ENCODE results near the gene PANX3. TPM values are rescaled to one million over a fixed set of nuclear protein-coding genes. Genes with fewer than 3 reads are reported as not detected.

PANX3 gene
- total and polyA plus RNA-seq, 8 donors: not detected

DNA sequence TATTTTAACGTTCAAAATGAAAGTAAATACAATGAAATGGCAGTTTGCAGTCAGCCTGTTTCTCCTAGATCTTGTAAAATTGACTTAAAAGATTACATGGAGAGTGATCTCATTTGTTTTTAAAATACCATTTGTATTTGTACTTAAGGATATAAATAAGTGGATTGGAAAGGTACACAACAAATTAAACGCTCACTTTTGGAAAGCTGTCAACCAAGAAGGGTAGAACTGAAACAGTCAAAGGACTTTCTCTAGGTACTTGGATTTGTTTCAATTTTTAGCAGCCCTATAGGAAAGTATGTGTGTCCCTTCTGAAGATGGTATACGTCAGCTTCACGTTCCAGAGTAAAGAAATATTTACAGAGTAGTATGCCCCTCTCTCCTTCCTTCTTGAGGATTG is 18.7 kb downstream of the PANX3 start:
- H3K4me3 ChIP-seq: no peak overlapping the region
- WGBS, 2 donors: 72 to 79% methylated on average over 4 of the region's 4 CpGs
- DNase-seq (no peak), FAIRE-seq (no peak), ATAC-seq (no peak)
- TF ChIP-seq, protein P1, sequence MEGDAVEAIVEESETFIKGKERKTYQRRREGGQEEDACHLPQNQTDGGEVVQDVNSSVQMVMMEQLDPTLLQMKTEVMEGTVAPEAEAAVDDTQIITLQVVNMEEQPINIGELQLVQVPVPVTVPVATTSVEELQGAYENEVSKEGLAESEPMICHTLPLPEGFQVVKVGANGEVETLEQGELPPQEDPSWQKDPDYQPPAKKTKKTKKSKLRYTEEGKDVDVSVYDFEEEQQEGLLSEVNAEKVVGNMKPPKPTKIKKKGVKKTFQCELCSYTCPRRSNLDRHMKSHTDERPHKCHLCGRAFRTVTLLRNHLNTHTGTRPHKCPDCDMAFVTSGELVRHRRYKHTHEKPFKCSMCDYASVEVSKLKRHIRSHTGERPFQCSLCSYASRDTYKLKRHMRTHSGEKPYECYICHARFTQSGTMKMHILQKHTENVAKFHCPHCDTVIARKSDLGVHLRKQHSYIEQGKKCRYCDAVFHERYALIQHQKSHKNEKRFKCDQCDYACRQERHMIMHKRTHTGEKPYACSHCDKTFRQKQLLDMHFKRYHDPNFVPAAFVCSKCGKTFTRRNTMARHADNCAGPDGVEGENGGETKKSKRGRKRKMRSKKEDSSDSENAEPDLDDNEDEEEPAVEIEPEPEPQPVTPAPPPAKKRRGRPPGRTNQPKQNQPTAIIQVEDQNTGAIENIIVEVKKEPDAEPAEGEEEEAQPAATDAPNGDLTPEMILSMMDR (IDR thresholded peaks at IDR 0.05): no peak
- H3K4me1 ChIP-seq: no peaks in the 10 kb centered on the region
- H3K9me3 ChIP-seq: no peaks in the 10 kb centered on the region
- intact Hi-C loops (cut with DNase I): no loop called here
- no peaks in the 10 kb centered on the region for H3K27me3 ChIP-seq
- H3K36me3 ChIP-seq: peaks cover 0 to 45% (median 24%) of the 10 kb centered on the region in 3 donors
- no peak overlapping the region for H3K27ac ChIP-seq

DNA sequence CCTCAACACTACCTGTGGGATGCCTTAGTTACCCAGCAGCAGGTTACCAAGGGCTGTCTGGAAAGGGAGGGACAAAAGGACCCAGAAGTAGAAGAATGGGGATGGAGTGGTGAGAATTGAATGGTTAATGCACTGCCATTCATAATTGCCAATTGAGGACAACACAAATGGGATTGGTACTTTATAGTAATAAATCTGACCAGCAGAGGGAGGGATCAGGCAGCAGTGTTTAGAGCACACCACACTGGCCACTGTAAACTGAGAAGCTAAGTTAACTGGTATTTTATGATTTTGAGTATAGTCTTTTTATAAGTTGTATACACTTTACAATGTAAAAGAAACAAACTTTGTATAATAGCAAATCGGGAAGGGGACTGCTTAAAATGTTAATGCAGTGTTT is 22.1 kb downstream of the PANX3 start:
- FAIRE-seq (no peak), DNase-seq (no peak), ATAC-seq (peak in 1 of 4 donors; percentile 29)
- Histone ChIP-seq H3K27ac (no peak overlapping the region), H3K4me1 (no peaks in the 10 kb centered on the region), H3K9me3 (no peaks in the 10 kb centered on the region), H3K36me3 (peaks cover 0 to 36% (median 24%) of the 10 kb centered on the region in 3 donors), H3K4me3 (no peak overlapping the region), H3K27me3 (no peaks in the 10 kb centered on the region)
- intact Hi-C loops (cut with DNase I): no loop called here
- WGBS, 2 donors: 77 to 78% methylated on average over 1 of the region's 1 CpG
- TF ChIP-seq, protein P1 (IDR thresholded peaks at IDR 0.05): no peak

DNA sequence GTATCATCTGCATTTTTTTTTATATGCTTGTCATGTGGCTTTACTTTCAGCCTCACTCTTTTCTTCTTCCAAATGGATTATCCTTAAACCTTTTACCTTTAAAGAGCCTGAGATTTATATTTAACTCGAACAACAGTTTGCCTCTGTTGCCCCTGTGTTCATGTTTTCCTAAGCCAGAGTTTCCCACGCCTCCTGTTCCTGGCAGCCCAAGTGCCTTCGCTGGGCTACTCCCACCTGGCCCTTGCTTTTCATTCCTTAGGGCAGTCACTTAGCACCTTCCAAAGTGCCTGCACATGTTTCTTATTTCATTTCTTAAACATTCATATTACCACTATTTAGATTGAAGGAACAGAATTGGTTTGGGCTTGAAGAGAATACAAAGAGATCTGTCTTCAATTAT is 24.7 kb downstream of the PANX3 start:
- Histone ChIP-seq H3K36me3 (peaks cover 0 to 23% (median 19%) of the 10 kb centered on the region in 3 donors), H3K27ac (no peak overlapping the region), H3K9me3 (no peaks in the 10 kb centered on the region), H3K4me3 (no peak overlapping the region), H3K4me1 (no peaks in the 10 kb centered on the region), H3K27me3 (no peaks in the 10 kb centered on the region)
- ATAC-seq (no peak), DNase-seq (no peak), FAIRE-seq (no peak)
- intact Hi-C loops (cut with DNase I): no loop called here
- TF ChIP-seq, protein P1 (IDR thresholded peaks at IDR 0.05): no peak
- WGBS, 2 donors: 61 to 70% methylated on average over 3 of the region's 3 CpGs

DNA sequence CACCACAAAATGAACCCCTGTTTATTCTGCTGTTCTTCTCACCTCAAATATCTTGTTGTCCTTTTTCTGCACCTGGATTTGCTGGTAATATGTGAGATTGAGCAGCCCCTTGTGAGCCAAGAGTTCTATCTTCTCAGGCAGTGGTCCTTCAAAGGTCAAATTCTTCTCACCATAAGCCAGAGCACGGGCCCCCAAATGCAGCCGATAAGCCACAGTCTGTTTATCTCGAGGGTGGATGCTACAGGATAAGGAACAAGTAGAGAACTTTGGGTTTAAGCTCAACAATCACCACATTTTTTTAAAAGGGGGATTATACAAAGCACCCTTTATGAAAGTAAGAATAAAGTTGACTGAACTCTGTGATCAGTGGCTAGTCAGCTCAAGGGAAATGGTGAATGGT is 27.3 kb downstream of the PANX3 start:
- ATAC-seq: no peak
- FAIRE-seq: no peak
- no peak overlapping the region for H3K27ac ChIP-seq
- no peaks in the 10 kb centered on the region for H3K9me3 ChIP-seq
- 76 to 88% methylated on average over 3 of the region's 3 CpGs for WGBS, 2 donors
- H3K27me3 ChIP-seq: no peaks in the 10 kb centered on the region
- intact Hi-C loops (cut with DNase I): no loop called here
- TF ChIP-seq, protein P1 (IDR thresholded peaks at IDR 0.05): no peak
- peaks cover 0 to 5% (median 2%) of the 10 kb centered on the region in 3 donors for H3K36me3 ChIP-seq
- no peak overlapping the region for H3K4me3 ChIP-seq
- H3K4me1 ChIP-seq: no peaks in the 10 kb centered on the region
- DNase-seq: no peak

DNA sequence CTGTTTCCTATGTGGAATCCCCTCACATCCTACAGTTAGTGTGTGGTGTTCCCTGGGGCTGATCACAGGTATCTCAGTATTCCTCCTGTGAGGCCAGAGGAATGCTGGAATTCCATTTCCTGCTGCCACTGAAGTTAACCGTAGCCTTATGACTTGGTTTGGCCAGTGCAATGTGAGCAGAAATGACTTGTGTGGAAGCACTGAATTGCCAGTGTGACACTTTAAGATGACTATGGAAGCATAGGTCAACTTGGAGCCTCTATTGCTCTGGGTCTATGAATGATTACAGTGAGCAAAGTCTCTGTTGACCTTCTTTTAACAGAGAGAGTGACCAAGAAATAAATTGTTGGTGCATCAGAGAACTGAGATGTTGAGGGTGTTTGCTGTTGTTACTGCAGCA is 28.0 kb downstream of the PANX3 start:
- intact Hi-C loops (cut with DNase I): no loop called here
- no peak for ATAC-seq
- H3K4me3 ChIP-seq: no peak overlapping the region
- no peak for DNase-seq
- no peaks in the 10 kb centered on the region for H3K4me1 ChIP-seq
- H3K9me3 ChIP-seq: no peaks in the 10 kb centered on the region
- H3K36me3 ChIP-seq: peaks cover 0 to 5% (median 0%) of the 10 kb centered on the region in 3 donors
- H3K27me3 ChIP-seq: no peaks in the 10 kb centered on the region
- no peak for FAIRE-seq
- WGBS, 2 donors: 75 to 96% methylated on average over 1 of the region's 1 CpG
- H3K27ac ChIP-seq: no peak overlapping the region
- TF ChIP-seq, protein P1 (IDR thresholded peaks at IDR 0.05): no peak

Data from pancreas (tissue), 10 donors.